Activated T-helper 9 cell treated with anti-CD3 and anti-CD28 coated beads, Interleukin-2, amount 50 U/mL, for 16 hours (primary cell): ENCODE results near the gene LMF1.
"Not testable (repeated sequence)": the region's sequence is repeated elsewhere in the genome, so short reads cannot be mapped to it uniquely, and the experiment has no call there.

Source experiments
- DNase-seq: peaks from one replicate; pipeline ENCODE4 v3.0.0-alpha.2; 2020; ENCODE audit warnings: low read depth

LMF1 gene

DNA sequence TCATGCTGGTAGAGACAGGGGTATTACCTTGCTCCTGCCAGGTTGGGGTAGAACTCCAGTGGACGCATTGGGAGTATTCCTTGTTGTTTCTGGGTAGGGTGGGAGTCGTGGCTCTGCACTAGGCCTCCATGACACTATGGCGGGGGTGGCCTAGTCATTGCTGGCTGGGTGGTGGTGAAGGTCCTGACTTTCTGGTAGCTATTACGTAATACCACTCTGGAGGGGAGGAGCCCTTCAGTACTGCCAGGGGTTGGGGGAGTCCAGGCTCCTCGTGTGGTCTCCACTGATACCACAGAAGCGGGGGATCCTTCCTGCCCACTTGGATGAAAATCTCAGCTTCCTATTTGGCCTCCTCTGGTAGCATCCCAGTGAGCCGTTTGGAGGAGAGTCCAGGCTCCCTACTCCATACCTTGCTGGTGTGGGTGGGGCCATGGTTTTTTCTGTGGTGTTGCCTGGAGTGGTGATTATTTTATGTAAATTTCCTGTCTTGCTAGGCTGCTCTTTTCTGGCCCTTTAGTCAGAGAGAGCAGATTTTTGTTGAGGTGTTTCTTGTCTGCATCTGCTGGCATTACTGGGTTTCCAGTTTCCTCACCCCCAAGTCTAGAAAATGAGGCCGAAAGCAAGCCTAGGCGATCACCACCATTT is 104.4 kb downstream of the LMF1 start:
- DNase-seq, result no peak

- no peak for DNase-seq
These were observed 105.8 kb downstream of the LMF1 start for GRCh38 chr16:865026-865425.

DNA sequence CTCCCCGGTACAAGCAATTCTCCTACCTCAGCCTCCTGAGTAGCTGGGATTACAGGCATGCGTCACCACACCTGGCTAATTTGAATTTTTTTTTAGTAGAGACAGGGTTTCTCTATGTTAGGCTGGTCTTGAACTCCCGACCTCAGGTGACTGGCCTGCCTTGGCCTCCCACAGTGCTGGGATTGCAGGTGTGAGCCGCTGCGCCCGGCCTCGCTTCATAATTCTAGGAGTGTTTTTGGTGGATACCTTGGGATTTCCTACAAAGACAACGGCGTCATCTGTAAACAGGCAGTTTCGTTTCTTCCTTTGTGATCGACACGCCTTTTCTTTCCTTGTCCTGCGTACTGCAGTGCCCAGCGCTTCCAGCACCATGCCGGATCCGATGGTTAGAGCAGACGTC is 109.3 kb downstream of the LMF1 start:
- no peak for DNase-seq

DNA sequence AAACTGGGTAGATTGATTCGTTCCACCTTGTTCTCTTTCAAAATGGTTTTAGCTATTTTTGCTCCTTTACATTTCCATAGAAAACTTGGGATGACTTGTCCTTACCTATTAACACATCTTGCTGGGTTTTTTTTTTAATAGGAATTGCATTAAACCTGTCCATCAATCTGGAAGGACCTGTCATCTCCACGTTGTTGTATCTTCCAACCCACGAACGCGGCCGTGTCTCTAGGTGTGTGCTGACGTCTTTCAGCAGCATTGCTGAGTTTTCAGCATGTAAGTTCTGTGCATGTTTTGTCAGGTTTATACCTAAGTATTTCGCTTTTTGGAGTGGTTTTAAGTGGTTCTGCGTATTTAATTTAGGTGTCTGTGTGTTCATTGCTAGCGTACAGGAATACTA is 109.9 kb downstream of the LMF1 start:
- no peak for DNase-seq

GRCh38 chr16:858971-859370 is 111.8 kb downstream of the LMF1 start:
- DNase-seq, result not testable (repeated sequence)

- not testable (repeated sequence) for DNase-seq
These were observed 112.3 kb downstream of the LMF1 start for GRCh38 chr16:858441-858840.

DNA sequence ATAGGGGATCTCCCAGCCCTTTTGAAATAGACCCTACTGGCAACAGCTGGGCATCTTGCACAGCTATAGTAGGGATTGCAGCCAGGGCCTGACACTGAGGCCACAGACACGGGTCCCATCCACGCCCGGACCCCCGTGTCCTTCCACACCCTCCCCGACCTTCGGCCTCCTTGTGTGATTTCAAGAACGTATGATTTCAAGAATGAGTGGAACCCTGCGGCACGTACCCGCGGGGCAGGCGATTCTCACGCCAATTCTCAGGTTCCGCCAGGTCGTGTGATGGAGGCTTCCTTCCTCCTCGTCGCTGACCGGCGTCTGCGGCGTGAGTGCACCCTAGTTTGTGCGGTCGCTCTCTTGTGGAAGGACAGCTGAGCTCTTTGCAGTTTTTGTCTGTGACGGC is 114.0 kb downstream of the LMF1 start:
- DNase-seq, result no peak

GRCh38 chr16:856101-856500 is 114.7 kb downstream of the LMF1 start:
- DNase-seq, result no peak

DNA sequence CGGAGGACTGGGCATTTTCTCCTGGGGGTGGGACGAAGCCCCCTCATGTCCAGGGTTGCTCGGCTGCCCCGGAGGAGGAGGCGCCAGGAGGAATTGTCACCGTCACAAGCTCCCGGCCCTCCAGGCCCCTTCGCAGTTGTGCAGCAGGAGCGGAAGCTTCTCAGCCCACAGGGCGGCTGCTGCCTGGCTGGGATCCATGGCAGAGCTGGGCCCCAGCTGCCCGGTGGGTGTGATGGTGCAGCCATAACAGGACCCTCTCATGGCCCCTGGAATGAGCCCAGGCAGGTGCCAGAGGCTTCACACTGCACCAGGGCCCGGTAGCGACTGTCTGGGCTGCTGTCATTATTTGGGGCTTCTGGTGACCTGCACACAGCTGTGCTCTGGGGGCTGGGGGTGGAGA is 115.3 kb downstream of the LMF1 start:
- DNase-seq, result no peak

- DNase-seq, result no peak
These were observed 115.9 kb downstream of the LMF1 start for GRCh38 chr16:854808-855410.

GRCh38 chr16:853981-854807 is 116.6 kb downstream of the LMF1 start:
- no peak for DNase-seq

DNA sequence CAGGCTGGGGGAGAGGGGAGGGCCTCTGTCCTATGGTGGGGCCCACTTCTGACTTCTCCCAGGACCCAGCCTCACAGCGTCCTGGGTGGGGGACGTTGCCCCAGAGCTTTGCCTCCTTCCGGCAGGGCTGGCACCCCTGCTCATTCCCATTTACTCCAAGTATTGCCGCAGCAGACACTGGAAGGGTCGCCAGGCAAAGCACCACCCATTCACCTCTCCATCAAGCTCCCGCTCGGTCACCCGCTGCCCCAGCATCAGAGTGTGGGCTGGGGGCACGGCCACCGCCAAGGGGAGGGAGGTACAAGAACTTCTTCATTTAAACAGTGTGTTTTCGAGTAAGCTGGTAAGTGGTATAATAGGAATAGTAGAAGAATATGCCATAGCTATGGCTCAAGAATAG is 117.5 kb downstream of the LMF1 start:
- no peak for DNase-seq

DNA sequence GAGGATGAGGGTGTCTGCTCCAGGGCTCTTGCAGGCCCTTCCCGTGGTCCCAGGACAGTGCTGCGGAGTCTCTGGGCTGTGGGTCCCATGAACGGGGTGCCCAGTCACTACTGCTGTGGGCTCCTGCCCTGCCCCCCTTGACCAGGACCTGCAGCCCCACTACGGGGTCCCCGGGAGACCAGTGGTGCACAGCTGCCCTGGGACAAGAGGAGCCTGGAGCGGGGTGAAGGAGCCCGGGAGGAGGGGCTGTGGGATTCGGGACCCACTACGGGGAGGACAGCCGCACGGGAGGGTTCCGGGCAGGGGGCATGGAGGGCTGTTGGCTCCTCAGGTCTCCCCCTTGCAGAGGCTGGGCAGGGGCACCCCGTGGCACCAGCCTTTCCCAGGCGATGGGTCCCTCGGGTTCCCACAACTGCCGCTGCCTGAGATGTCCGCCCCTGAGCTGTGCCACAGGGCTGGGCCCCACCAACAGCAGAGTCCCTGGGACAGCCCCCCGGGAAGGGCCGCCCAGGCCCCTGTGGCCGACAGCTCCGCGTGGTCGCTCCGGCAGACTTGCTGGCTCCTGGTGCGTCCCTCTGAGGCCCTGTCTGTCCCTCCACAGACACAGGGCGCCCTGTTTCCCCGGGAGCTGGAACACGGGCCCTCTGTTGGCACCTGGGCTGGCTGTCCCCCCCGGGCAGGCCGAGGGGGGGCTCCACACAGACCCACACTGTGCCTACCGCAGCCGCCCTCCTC is 118.2 kb downstream of the LMF1 start:
- DNase-seq, result no peak

DNA sequence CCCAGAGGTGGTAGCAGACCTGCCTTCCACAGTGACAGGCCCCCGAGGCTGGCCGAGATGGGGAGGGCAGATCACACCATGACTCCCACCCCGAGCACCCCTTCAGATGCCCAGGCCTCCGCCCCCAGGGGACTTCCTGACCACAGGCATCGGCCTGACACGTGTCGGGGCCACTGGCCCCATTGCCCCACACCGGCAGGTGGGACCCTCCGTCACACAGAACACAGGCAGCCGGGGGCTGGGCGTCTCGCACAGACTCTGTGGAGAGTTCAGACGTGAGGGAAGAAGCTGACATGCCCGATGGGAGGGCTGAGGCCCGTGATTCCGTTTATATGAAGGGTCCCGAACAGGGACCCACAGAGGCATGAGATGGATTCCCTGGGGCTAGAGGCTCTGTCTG is 118.9 kb downstream of the LMF1 start:
- no peak for DNase-seq

- no peak for DNase-seq
These were observed 119.5 kb downstream of the LMF1 start for GRCh38 chr16:851209-851810.

GRCh38 chr16:850668-851067 is 120.1 kb downstream of the LMF1 start:
- DNase-seq, result no peak

- DNase-seq, result no peak
These were observed 122.1 kb downstream of the LMF1 start for GRCh38 chr16:848510-849253.

- DNase-seq, result no peak
These were observed 122.9 kb downstream of the LMF1 start for GRCh38 chr16:847681-848445.

- DNase-seq, result no peak
These were observed 123.6 kb downstream of the LMF1 start for GRCh38 chr16:847151-847550.

- DNase-seq, result no peak
These were observed 125.4 kb downstream of the LMF1 start for GRCh38 chr16:845351-845745.
